Sciatic nerve (tissue), 2 donors: ENCODE data around the gene AIRE. TPM values are rescaled to one million over a fixed set of nuclear protein-coding genes. Genes with fewer than 3 reads are reported as not detected.
"Not testable (repeated sequence)": the region's sequence is repeated elsewhere in the genome, so short reads cannot be mapped to it uniquely, and the experiment has no call there.

ENCODE experiments used
- ATAC-seq: fragments of 200-7000 bp; cut with Tn5 transposase; one replicate; pipeline ENCODE4 v1.9.1; 2020; ENCODE audit warnings: mild to moderate bottlenecking, moderate library complexity
- DNase-seq: peaks from one replicate; pipeline ENCODE4 v3.0.0-alpha.2; 2020; ENCODE audit warnings: low spot score
- intact Hi-C: fragments of 100-400 bp; cut with DNase I; formaldehyde crosslinking; loops from one replicate; pipeline ENCODE4 v1.14.2; 2022
- total RNA-seq: library from RNA; stranded (reverse); fragmentation: NEBNext Ultra II Directional; extraction: Animal tissue kit (Norgen Biotek cat#: 25700); gene quantifications from one replicate; pipeline ENCODE4 v1.2.1, GENCODE V29; 2021
- donor health status: DM: no; HTN: no; CAD: no.
- donor health status: DM: no; HTN: no; CAD: no.

Gene AIRE
- total RNA-seq, 1 donor from 2014 or later: 0.13 TPM

DNA sequence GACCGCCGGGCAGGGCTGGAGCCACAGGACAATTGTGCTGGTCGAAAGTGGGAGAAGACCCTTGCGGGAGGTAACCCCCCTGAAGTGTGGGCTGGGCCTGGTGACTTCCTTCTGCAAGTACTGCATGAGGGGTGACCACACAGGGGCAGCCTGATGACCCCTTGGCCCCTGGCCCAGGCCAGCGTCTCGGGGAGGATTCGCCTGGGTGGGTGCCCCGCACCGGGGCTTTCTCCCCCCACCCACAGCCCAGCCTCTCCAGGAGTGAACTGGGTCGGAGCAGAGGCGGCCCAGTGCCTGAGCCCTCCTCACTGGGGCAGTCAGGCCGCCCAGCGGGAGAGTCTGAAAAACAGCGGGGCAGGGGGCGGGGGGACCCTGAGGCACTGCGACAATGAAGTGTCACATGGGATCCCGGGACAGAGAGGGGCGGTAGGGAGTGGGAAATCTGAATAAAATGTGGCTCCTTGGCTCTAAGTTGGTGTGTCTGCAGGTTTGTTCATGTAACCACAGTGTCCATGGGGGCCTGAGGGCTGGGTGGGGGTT lies 22.4 kb upstream of the AIRE start:
- no peak for DNase-seq
- intact Hi-C loops: no loop called here
- ATAC-seq: peak; percentile 15

DNA sequence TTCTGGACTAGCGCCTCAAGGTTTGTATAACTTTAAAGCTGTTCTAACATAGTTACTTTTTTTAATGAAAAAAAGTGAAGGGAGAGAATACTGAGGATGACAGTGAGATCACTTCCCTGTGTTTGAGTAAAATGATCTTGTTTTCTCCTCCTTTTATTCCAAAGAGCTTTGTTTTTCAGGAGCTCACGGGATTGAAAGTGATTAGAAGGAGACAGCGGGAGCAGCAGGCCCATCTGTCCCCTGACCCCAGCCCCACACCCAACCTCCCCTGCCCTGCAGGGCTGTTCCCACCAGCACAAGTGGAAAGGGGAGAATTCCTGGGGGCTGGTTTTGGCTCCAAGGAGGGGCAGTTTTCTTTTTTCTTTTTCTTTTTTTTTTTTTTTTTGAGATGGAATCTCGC lies 21.9 kb upstream of the AIRE start:
- intact Hi-C loops: no loop called here
- ATAC-seq: no peak

DNA sequence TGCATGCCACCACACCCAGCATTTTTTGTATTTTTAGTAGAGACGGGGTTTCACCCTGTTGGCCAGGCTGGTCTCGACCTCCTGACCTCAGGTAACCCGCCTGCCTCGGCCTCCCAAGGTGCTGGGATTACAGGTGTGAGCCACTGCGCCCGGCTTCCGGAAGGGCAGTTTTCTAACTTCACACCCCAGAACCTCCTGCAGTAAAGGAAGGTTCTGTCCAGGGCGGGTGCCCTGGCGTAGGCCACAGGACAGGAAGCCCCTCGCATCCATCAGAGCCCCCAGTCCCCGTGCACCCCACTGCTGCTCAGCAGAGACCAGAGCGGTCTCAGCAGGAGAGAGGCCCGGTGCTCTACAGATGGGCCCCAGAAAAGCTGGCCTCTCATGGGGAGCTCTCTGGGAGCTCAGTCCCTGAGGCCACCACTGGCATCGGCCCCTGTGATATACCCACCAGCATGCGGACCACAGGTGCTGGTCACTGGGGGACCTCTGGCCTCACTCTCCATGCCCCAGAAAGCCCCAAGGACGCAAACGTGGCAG lies 19.9 kb upstream of the AIRE start:
- ATAC-seq (no peak), DNase-seq (no peak)
- intact Hi-C loops: no loop called here

More for the DNA sequence above, 21.9 kb upstream of the AIRE start:
- DNase-seq: no peak

DNA sequence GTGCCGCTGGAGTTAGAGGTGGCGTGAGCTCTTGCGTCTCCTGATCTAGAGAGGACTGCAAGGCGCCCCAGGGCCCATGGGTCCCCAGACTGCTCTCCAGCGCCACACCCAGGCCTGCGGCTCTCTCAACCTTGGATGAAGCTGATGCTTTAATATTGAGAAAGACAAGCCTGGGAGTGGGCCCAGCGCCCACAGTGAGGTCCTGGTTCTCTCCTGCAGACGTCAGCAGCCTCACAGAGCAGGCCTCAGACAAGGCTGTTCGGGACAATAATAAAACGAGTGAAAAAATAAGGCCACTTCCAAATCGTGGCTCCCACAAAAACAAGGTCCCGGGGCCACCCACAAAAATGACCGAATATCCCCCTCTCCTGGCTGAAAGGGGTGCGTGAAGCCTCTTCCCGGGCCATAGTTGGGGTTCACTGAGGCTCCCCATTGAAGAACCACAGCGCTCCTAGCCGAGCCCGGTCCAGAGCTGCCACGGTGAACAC lies 18.0 kb upstream of the AIRE start:
- intact Hi-C loops: no loop called here

DNA sequence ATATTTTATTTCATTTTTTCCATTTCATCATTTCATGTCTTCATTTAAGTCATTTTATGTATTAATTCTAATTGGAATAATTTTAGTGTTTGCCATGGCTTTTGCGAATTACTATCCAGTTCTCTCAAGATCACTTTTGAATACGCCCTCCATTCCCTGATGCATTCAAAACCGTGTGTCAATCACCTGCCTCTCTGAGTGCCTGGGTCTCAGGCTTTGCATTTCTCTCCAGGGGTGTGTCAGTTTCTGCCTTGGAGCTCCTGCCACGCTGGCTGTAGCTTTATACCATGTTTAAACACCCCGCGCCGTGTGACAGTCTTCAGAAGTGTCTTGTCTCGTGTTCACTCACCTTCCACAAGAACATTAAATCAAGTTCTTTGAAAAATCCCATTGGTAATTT lies 16.6 kb upstream of the AIRE start:
- DNase-seq: no peak
- ATAC-seq: no peak
- intact Hi-C loops: no loop called here

More for the DNA sequence above, 18.0 kb upstream of the AIRE start:
- peak; percentile 61 for ATAC-seq
- DNase-seq: no peak

DNA sequence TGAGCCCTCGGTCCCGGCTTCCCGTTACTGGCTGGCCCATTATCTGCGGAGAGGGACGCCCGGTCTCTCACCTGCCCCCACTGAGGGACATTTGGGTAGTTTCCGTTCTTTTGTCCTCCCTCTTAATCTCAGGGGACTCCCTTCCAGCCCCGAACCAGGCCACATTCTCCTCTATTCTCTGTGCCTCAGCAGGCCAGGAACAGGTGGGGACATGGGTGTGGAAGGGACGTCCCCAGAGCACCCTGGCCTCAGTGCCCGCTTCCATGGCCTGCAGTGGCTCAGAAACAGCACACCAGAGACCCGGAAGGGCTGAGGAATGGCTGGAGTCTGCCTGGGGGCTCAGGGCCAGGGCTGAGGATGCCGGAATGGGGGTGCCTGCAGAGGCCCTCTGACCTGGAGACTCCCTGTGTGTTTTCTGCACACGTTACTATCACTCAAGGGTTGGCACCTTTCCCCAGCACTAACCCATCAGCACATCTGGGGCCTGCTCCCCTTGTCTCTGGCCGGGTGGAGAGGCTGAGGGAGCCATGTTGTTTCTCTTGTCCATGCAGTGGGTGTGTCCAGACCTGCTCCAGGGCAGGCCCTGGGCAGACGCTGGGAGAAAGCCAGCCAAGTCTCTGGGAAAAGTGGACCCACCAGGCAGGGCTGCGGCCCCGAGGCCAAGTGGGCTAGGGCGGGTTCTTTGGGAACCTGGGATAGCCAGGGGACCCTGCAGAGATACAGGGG lies 14.0 kb upstream of the AIRE start:
- no peak for DNase-seq
- ATAC-seq: no peak
- intact Hi-C loops: no loop called here

DNA sequence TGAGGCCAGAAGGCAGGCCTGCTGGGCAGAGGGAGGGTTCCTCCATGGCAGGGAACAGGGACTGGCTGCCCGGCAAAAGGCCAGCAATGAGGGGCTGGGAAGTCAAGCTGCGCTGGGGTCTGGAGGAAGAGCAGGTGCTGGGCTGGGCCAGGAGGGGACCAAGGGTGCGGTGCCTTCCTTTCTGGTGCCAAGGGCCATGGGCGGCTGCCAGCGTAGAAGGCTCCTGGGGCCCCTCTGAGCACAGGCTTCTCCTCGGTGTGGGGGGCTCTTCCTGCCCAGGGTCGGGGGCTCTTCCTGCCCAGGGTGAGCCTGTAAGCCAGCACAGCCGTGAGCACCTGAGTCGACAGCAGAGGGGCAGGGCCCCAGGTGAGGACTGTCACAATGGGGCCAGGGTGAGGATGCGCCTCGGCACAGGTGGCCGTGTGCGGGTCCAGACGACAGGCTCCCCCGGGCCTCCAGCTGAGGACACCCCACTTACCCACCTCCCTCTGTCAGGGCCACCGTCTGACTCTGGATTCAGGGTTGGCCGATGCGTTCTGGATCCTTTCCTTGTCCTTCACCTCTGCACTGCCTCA lies 13.3 kb upstream of the AIRE start:
- intact Hi-C loops: no loop called here
- DNase-seq (no peak), ATAC-seq (peak; percentile 17)

DNA sequence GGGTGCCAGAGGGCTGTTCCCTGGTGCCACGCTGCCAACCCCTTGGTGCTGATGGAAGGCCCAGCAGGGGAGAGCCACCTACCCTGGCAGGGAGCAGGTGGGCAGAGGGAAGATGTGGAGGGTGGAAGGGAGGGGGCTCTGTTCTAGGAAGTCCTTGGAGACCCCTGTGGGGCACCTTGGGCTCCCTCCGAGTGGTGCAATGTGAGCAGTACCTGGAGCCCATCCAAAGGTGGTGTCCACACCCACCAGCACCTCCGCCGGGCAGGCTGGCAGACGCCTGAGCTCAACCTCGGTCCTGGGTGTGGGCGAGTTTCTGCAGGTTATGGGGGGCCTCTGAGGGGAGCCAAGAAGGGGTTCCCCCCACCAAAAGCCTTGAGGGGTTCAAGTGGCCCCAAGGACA lies 12.6 kb upstream of the AIRE start:
- DNase-seq (no peak), ATAC-seq (no peak)
- intact Hi-C loops: no loop called here

DNA sequence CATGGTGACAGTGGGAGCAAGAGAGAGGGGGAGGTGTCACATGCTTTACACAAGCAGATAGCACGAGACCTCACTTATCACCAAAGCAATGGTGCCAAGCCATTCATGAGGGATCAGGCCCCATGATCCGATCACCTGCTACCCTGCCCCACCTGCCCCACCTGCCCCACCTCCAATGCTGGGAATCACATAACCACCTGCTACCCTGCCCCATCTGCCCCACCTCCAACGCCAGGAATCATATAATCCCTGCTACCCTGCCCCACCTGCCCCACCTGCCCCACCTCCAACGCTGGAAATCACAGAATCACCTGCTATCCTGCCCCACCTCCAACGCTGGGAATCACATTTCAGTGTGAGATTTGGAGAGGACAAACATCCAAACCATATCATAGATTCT lies 10.6 kb upstream of the AIRE start:
- intact Hi-C loops: no loop called here
- DNase-seq: no peak
- no peak for ATAC-seq

DNA sequence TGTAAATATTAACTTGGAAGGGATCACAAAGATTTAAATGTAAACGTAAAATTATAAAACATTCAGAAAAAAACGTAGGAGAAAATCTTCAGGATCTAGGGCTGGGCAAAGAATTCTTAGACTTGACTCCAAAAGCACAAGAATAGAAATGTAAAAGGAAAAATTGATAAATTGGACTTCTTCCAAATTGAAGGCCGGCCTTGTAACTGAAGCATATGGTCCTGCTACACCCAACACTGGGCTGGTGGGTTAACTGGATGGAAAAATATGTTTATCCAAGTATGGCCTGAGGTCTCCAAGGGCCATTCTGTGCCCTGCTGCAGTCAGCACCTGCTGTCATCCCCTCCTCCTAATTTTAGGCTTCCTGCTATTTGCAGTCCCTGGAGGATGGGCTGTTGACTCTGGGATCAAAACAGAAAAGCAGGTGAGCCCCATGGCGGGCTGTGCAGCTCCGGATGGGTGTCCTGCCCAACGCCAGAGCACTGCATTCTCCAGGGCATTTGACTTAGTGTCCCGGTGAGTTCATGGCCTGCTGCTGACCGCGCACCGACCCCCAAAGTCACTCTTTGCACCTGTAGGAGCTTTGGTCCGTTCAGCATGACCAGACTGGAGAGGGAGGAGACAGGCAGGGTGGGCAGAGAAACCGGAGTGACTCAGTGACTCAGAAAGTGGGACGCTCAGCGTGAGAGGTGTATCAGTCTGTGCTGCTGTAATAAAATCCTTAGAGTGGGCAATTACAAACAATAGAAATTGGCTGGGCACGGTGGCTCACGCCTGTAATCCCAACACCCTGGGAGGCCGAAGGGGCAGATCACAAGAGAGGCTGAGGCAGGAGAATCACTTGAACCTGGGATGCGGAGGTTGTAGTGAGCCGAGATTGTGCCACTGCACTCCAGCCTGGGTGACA lies 6.1 kb upstream of the AIRE start:
- DNase-seq (no peak), ATAC-seq (no peak)
- intact Hi-C loops: no loop called here

DNA sequence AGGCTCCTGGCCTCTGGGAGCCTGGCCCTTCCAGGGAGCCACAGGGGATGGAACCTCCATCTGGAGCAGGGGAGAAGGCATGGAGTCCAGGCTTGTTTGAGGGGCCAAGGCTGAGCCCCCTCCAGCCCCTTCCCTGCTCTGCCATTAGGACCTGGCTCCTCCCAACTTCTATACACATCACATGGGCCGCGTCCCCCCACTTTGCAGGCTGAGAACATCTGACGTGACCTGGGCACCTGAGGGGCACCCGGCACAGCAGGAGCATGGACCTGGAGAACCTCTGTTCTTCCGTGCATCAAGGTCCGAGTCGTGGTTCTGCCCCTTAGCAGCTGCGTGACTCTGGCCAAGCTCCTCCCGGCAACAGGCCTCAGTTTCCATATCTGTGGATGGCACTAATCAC lies 3.9 kb upstream of the AIRE start:
- DNase-seq (peak; percentile 49), ATAC-seq (no peak)
- intact Hi-C loops: no loop called here

DNA sequence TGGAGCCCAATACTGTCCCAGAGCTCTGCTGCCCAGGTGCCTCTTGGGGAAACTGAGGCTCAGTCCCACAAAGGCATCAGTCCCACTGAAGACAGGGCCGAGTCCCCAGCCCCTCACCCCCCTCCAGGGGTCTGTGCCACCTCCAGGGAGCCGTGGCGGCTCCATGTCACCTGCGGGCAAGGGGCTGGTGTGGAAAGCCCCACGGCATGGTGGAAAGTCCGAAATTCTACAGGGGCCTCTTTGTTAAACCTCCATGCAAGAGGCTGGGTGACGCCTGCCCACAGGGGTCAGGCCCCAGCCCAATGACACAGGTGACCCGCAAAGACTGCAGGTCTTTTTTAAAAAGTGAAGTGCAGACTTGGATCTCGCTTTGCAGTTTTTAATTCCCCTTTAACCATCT lies 3.3 kb upstream of the AIRE start:
- ATAC-seq (no peak), DNase-seq (no peak)
- intact Hi-C loops: no loop called here

DNA sequence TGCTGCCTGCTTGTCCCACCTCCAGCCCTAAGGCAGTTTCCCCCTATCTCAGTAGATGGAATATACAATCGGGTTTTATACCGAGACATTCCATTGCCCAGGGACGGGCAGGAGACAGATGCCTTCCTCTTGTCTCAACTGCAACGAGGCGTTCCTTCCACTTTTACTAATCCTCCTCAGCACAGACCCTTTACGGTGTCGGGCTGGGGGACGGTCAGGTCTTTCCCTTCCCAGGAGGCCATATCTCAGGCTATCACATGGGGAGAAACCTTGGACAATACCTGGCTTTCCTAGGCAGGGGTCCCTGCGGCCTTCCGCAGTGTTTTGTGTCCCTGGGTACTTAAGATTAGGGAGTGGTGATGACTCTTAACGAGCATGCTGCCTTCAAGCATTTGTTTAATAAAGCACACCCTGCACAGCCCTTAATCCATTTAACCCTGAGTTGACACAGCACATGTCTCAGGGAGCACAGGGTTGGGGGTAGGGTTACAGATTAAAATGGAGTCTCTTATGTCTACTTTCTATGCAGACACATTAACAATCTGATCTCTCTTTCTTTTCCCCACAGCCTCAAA lies 2.4 kb upstream of the AIRE start:
- intact Hi-C loops, DNase-seq, ATAC-seq: not testable (repeated sequence)

DNA sequence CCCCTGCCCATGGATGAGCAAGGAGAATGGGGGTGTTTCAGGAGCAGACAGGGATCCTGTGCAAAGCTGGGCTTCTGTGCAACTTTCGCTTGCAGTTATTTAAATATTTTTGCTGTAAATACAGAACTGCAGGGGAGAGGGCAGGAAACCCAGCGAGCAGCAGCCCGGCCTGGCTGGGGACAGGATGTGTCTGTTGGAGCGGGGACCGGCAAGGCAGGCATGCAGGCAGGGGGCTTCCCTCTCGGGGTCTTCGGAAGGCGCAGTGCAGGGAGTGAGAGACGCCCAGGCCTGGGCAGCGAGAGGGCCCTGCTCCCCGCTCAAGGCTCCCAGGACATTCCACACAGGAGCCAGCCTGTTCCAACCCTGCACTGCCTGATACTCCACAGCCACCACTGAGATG lies 1.7 kb upstream of the AIRE start:
- ATAC-seq (no peak), DNase-seq (no peak)
- intact Hi-C loops: no loop called here

DNA sequence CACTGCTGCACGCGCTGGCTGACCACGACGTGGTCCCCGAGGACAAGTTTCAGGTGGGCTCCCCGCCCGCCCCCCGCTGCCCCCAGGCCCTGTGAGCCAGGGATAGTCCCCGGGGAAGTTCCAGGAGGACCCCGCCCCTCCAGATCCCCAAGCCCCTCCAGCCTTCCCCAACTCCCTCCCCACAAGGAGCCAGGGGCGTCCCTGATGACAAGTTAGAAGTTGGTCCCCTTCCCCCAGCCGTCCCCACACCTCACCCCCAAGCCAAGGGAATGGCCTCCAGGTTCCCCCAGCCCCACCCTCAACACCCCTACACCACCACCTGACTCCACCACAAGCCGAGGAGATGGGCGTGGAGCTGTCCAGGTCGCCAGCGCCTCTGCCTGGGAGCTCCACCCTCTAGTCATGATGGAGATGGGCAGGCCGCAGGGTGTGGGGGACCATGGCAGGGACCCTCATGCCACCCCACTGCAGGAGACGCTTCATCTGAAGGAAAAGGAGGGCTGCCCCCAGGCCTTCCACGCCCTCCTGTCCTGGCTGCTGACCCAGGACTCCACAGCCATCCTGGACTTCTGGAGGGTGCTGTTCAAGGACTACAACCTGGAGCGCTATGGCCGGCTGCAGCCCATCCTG lies 525 bp downstream of the AIRE start:
- no peak for DNase-seq
- ATAC-seq: no peak
- intact Hi-C loops: no loop called here

DNA sequence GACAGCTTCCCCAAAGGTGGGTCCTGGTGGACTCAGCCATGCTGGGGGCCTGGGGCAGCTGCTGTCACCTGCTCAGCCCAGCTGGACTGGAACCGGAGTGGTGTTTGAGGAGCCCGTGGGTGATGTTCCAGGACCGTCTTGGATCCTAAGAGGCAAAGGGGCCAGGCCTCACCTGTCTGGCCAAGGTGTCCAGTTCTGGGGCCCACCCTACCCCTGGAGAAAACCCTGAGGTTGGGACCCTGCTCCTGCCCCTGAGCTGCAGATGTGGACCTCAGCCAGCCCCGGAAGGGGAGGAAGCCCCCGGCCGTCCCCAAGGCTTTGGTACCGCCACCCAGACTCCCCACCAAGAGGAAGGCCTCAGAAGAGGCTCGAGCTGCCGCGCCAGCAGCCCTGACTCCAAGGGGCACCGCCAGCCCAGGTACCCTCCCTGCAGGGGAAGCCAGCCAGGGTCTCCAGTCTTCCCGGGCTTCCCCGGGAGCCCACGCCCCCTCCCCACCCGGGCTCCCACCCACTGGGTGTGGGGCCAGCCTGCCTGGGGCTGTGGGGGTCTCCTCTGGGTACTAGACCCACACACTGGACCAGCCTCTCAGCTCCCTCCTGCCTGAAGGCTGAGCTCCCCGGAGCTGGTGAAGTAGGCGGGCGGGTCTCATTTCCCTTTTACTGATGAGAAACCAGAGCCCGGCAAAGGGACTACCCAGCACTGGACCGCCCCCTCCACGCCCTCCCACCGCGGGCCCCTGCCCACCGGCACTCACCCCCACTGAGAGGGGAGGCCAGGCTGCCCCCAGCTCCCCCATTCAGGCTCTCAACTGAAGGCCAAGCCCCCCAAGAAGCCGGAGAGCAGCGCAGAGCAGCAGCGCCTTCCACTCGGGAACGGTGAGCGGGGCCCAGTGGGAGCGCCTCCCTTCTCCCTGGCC lies 1.3 kb downstream of the AIRE start:
- no peak for ATAC-seq
- intact Hi-C loops: no loop called here
- no peak for DNase-seq

DNA sequence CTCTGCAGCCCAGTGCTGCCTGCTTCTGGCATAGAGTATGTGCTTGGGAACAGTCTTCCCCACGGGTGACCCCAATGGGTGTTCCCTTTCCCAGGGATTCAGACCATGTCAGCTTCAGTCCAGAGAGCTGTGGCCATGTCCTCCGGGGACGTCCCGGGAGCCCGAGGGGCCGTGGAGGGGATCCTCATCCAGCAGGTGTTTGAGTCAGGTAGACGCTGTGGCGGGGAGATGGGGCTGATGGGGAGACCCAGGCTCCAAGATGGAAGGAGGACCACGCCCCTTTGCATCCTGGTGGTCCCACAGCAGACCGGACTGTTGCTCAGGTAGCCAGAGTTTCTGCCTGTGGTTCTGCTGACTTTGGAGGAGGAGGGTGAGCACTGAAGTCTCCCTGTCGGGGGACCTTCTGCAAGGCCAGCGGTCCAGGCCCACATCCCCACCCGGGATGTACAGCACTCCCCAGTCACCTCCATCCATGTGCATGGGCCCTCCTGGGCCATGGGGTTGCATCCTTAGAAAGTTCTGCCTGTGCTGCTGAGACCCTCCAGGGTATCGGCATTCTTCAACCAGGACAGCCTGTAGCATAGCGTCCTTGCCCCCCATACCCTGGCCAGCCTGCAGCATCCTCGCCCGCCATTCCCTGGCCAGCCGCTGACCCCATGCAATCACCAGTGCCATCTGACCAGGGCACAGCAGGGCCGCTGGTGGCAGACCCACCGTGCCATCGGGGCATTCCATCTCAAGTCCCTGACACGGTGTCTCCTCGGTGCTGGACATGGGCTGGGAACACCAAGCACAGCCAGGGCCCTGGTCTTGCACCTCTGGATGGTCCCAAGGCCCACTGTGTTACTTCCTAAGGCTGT lies 2.8 kb downstream of the AIRE start:
- intact Hi-C loops: no loop called here
- DNase-seq (peak; percentile 59), ATAC-seq (no peak)
